Fibroblast of the aortic adventitia (primary cell): ENCODE data around the gene CHD5. TPM values are rescaled to one million over a fixed set of nuclear protein-coding genes. Genes with fewer than 3 reads are reported as not detected.

Experiments used
- DNase-seq: peaks from one replicate; pipeline ENCODE4 v3.0.0-alpha.2; 2010; ENCODE audit warnings: low read depth
- H3K4me3 ChIP-seq: 2 replicates; pipeline ENCODE4 v1.5.1; 2011; ENCODE audit warnings: low read depth, mild to moderate bottlenecking, control low read depth, low read length, moderate library complexity
- CTCF ChIP-seq: IDR thresholded peaks from 2 replicates; pipeline ENCODE4 v1.5.1; 2011; ENCODE audit warnings: mild to moderate bottlenecking, low read length, control low read depth, inconsistent platforms; ENCODE audit not compliant: insufficient read depth
- total RNA-seq: library from RNA; depleted of rRNA; stranded (reverse); fragments of >200 nt; gene quantifications from 2 replicates; pipeline ENCODE4 v1.2.3, GENCODE V29; 2012; ENCODE audit warnings: low replicate concordance

The CHD5 gene
- total RNA-seq, 1 donor = 0.09 TPM

- no peak for DNase-seq
- H3K4me3 ChIP-seq = no peak overlapping the region
- no peak for TF ChIP-seq CTCF
Measured at GRCh38 chr1:6097824-6098223, 82.3 kb downstream of the CHD5 start.

GRCh38 chr1:6097117-6097595, 83.0 kb downstream of the CHD5 start:
- no peak for TF ChIP-seq CTCF
- DNase-seq = no peak
- no peak overlapping the region for H3K4me3 ChIP-seq

- DNase-seq = no peak
- no peak for TF ChIP-seq CTCF
- H3K4me3 ChIP-seq = no peak overlapping the region
Measured at GRCh38 chr1:6096243-6097116, 83.6 kb downstream of the CHD5 start.

GRCh38 chr1:6095511-6096242, 84.4 kb downstream of the CHD5 start:
- H3K4me3 ChIP-seq = no peak overlapping the region
- no peak for TF ChIP-seq CTCF
- DNase-seq = no peak

- DNase-seq = no peak
- no peak for TF ChIP-seq CTCF
- no peak overlapping the region for H3K4me3 ChIP-seq
Measured at GRCh38 chr1:6094801-6095505, 85.2 kb downstream of the CHD5 start.

- DNase-seq = no peak
- no peak overlapping the region for H3K4me3 ChIP-seq
- TF ChIP-seq CTCF = no peak
Measured at GRCh38 chr1:6094246-6094645, 85.9 kb downstream of the CHD5 start.
